ENCODE results near the gene ITIH3. TPM values are rescaled to one million over a fixed set of nuclear protein-coding genes. Genes with fewer than 3 reads are reported as not detected.
A peak's percentile ranks its signal among the peaks of the same experiment; 100 is the strongest.

The ITIH3 gene
- total RNA-seq, 4 donors from 2014 or later, result 0.48 to 11.8 (median 5.6) TPM

- Histone ChIP-seq H3K4me3 (no peak overlapping the region), H3K4me1 (no peaks in the 10 kb centered on the region), H3K27ac (no peak overlapping the region), H3K9me3 (no peaks in the 10 kb centered on the region), H3K36me3 (no peaks in the 10 kb centered on the region), H3K27me3 (no peaks in the 10 kb centered on the region)
- intact Hi-C loops (cut with DNase I; ENCODE audit: low total_unique reads), result no loop called here
- peak in 1 of 2 donors; percentile 10 for DNase-seq
- TF ChIP-seq POLR2A (IDR thresholded peaks at IDR 0.05), result no peak
- TF ChIP-seq CTCF (IDR thresholded peaks at IDR 0.05), result no peak
Measured at GRCh38 chr3:52781741-52782140, 12.9 kb upstream of the ITIH3 start.

- intact Hi-C loops (cut with DNase I; ENCODE audit: low total_unique reads), result no loop called here
- no peaks in the 10 kb centered on the region for H3K27me3 ChIP-seq
- no peak overlapping the region for H3K27ac ChIP-seq
- H3K4me1 ChIP-seq, result no peaks in the 10 kb centered on the region
- H3K4me3 ChIP-seq, result no peak overlapping the region
- TF ChIP-seq POLR2A (IDR thresholded peaks at IDR 0.05) (no peak), CTCF (IDR thresholded peaks at IDR 0.05) (no peak)
- no peaks in the 10 kb centered on the region for H3K36me3 ChIP-seq
- DNase-seq, result peak; percentile 4 to 6
- H3K9me3 ChIP-seq, result no peaks in the 10 kb centered on the region
Measured at GRCh38 chr3:52782412-52783210, 12.0 kb upstream of the ITIH3 start.

- Histone ChIP-seq H3K4me1 (no peaks in the 10 kb centered on the region), H3K4me3 (no peak overlapping the region), H3K27ac (no peak overlapping the region), H3K36me3 (no peaks in the 10 kb centered on the region), H3K27me3 (no peaks in the 10 kb centered on the region), H3K9me3 (no peaks in the 10 kb centered on the region)
- TF ChIP-seq POLR2A (IDR thresholded peaks at IDR 0.05) (no peak), CTCF (IDR thresholded peaks at IDR 0.05) (no peak)
- DNase-seq, result peak; percentile 2 to 4
- intact Hi-C loops (cut with DNase I; ENCODE audit: low total_unique reads), result no loop called here
Measured at GRCh38 chr3:52783211-52783555, 11.4 kb upstream of the ITIH3 start.

GRCh38 chr3:52784021-52784621 is 10.5 kb upstream of the ITIH3 start:
- Histone ChIP-seq H3K4me3 (no peak overlapping the region), H3K27me3 (no peaks in the 10 kb centered on the region), H3K27ac (no peak overlapping the region), H3K9me3 (no peaks in the 10 kb centered on the region), H3K4me1 (no peaks in the 10 kb centered on the region), H3K36me3 (no peaks in the 10 kb centered on the region)
- intact Hi-C loops (cut with DNase I; ENCODE audit: low total_unique reads), result no loop called here
- peak in 1 of 2 donors; percentile 7 for DNase-seq
- TF ChIP-seq POLR2A (IDR thresholded peaks at IDR 0.05) (no peak), CTCF (IDR thresholded peaks at IDR 0.05) (no peak)

- intact Hi-C loops (cut with DNase I; ENCODE audit: low total_unique reads), result no loop called here
- Histone ChIP-seq H3K36me3 (no peaks in the 10 kb centered on the region), H3K4me1 (no peaks in the 10 kb centered on the region), H3K4me3 (no peak overlapping the region), H3K9me3 (no peaks in the 10 kb centered on the region), H3K27ac (no peak overlapping the region), H3K27me3 (no peaks in the 10 kb centered on the region)
- no peak for TF ChIP-seq CTCF (IDR thresholded peaks at IDR 0.05)
- no peak for TF ChIP-seq POLR2A (IDR thresholded peaks at IDR 0.05)
- DNase-seq, result no peak
Measured at GRCh38 chr3:52784931-52785590, 9.5 kb upstream of the ITIH3 start.

All from uterus (tissue), 4 donors.